HAP-1 (cell line): Measurements from ENCODE around the gene UBTF.
A peak's percentile ranks its signal among the peaks of the same experiment; 100 is the strongest.

Experiments
- DNase-seq, 2 experiments: peaks; one replicate each; pipeline ENCODE4 v3.0.0-alpha.2; 2016 to 2020; ENCODE audit warnings: low spot score in 2 of 2
- H3K27me3 ChIP-seq: fragments of 250-450 bp; sonication (Bioruptor Pico); 2 replicates; pipeline ENCODE4 v1.5.1; 2020; ENCODE audit warnings: low read depth, mild to moderate bottlenecking, moderate library complexity
- H3K36me3 ChIP-seq: fragments of 250-450 bp; sonication (Bioruptor Pico); replicated peaks from 2 replicates; pipeline ENCODE4 v1.5.1; 2020; ENCODE audit warnings: mild to moderate bottlenecking
- H3K4me1 ChIP-seq: fragments of 250-450 bp; sonication (Bioruptor Pico); 2 replicates; pipeline ENCODE4 v1.5.1; 2020; ENCODE audit warnings: mild to moderate bottlenecking
- H3K4me3 ChIP-seq: fragments of 250-450 bp; sonication (Bioruptor Pico); 2 replicates; pipeline ENCODE4 v1.5.1; 2020; ENCODE audit warnings: mild to moderate bottlenecking, moderate library complexity
- H3K9me3 ChIP-seq: fragments of 250-450 bp; sonication (Bioruptor Pico); 2 replicates; pipeline ENCODE4 v1.5.1; 2020; ENCODE audit warnings: mild to moderate bottlenecking, moderate library complexity
- in situ Hi-C: fragments of 300-500 bp; cut with MboI; formaldehyde crosslinking; loops from 3 replicates; pipeline ENCODE4 v1.14.3; 2020; ENCODE audit warnings: low sequenced_read_pairs, inconsistent platforms, mixed read lengths

UBTF gene

DNA sequence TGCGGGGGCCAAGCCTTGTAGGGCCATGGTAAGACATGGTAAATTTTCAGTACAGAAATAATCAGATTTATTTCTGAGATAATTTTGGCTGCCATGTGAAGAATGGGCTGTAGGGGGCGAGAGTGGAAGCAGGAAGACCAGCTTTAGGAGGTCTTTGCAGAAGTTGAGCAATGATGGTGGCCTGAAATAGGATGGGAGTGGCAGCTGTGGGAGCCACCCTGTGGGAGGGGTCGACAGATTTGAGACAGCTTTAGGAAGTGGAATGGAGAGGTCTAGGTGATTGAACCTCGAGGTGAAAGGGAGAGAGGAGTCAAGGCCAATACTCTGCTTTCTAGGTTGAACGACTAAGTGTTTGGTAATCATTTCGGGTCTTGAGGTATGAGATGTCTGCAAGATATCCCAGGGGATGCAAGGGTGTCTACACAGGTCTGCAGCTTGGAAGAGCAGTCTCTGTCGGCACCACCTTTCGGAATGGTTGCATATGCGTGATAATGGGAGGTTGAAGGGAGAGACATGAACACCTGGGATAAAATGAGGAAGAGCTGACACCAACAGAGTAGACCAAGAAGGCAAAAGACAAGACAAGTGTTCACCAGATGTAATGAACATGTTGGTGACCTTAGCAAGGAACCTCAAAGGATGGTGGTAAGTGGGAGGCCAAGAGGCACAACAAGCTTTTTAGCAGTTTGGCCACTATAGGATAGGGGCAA is 15.6 kb downstream of the UBTF start:
- Histone ChIP-seq H3K4me3 (no peak overlapping the region), H3K4me1 (peaks cover 6% of the 10 kb centered on the region; the same call in 1 of the 2 replicates), H3K36me3 (peaks cover 17% of the 10 kb centered on the region), H3K27me3 (no peaks in the 10 kb centered on the region), H3K9me3 (no peaks in the 10 kb centered on the region)
- in situ Hi-C loops = no loop called here
- peak; percentile 63 to 80 for DNase-seq

DNA sequence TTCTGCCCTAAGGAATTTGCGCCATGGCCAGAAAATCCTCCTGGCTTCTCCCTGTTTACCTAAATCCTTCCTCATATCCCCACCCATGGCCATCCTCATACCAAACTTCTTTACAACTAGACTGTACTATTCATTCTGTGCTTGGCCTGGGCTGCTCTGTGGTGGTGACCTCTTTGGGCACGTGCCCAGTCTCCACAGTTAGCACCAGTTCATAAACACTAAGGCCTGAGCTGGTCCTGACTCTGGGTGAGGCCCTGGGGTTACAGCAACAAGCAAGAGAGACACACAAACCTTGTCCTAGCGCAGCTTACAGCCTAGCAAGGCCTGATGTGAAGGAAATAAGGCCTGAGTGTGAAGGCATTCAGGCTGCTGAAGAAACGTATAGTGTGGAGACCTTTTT is 16.7 kb downstream of the UBTF start:
- H3K36me3 ChIP-seq = peaks cover 8% of the 10 kb centered on the region
- DNase-seq = no peak
- no peaks in the 10 kb centered on the region for H3K9me3 ChIP-seq
- H3K4me1 ChIP-seq = peaks cover 12% of the 10 kb centered on the region
- in situ Hi-C loops = no loop called here
- H3K4me3 ChIP-seq = no peak overlapping the region
- H3K27me3 ChIP-seq = no peaks in the 10 kb centered on the region

DNA sequence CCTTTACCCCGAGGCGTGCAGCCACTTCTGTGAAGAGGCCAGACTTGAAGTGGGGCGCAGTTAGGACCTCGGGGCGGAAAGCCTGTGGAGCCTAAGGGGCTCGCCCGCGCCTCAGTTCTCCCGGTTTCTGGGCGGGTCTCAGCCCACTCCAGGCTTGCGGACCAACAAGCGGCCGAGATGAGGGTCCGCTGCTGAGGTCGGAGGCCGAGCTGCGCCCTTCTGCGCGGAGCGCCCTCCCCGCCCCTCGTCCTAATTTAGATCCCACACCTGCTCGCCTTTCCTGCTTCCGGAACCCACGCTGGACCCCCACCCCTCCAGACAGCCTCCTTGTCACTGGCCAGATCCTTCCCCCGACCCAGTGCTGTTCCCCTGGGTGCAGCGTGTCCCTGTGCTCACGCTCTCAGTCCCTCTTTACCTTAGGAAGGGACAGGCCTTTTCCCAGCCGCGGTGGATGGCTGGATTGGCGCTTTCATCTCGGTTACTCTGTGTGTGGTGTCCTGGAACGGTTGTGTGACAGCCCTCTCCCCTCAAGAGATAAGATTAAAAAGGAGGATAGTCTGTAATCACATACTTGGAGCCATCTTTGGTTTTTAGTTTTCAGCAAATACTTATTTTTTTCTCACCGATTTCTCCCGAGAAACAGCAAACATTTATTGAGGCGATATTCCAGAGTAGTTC is 18.9 kb downstream of the UBTF start:
- no peak for DNase-seq
- H3K4me1 ChIP-seq = peaks cover 12% of the 10 kb centered on the region
- peaks cover 14% of the 10 kb centered on the region for H3K36me3 ChIP-seq
- H3K9me3 ChIP-seq = no peaks in the 10 kb centered on the region
- H3K27me3 ChIP-seq = no peaks in the 10 kb centered on the region
- peak overlapping the region; percentile 75 for H3K4me3 ChIP-seq
- in situ Hi-C loops = no loop called here

DNA sequence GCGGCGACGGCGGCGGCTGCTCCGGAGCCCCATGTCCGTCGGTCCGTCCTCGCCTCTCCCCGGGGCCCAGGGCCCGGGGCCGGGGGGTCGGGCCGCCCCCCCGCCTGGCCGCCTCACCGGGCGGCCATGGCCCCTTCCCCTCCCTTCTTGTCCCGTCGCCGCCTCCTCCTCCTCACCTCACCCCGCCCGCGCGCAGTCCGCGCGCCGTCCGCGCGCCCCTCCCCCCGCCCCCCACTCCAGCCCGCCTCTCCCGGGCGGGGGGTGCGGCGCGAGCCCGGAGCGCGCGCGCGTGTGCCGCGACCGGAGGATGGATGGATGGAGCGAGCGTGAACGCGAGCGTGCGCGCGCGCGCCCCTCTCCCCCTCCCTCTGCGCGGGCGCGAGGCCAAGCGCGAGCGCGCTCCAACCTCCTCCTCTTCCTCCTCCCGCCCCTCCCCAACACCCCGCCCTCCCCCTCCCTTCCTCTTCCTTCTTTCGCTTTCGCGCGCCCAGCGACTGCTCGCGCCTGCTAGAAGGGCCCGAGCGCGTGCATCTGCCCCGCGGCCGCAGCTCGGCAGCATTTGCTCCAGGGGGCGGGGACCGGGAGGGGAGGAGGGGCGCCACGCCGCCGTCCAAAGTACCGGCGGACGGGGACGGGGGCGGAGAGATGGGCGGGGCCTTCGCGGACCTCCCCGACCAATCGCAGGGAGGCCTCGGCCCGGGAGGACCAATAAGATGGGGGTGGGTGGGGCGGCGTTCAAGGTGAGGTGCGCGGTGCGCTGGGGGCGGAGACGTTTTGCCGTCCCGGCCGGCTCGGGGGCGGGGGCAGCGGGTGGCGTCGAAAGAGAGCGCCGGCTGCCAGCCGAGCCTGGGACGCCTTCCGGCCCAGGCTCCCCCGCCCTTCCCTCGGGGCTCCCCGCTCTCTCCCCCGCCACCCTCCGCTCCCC is 19.7 kb downstream of the UBTF start, which contains the start of gene ATXN7L3:
TSS of gene ATXN7L3 (minus strand) at position 332 of the 925 bp plus-strand sequence. CDS start 1,814 bp downstream, outside the sequence.
- H3K4me1 ChIP-seq = peaks cover 12% of the 10 kb centered on the region
- H3K27me3 ChIP-seq = no peaks in the 10 kb centered on the region
- H3K4me3 ChIP-seq = peak within 1 kb of the TSS; percentile 75
- peaks cover 22% of the 10 kb centered on the region for H3K36me3 ChIP-seq
- peak; percentile 98 to 100 for DNase-seq
- in situ Hi-C loops = no loop called here
- no peaks in the 10 kb centered on the region for H3K9me3 ChIP-seq

DNA sequence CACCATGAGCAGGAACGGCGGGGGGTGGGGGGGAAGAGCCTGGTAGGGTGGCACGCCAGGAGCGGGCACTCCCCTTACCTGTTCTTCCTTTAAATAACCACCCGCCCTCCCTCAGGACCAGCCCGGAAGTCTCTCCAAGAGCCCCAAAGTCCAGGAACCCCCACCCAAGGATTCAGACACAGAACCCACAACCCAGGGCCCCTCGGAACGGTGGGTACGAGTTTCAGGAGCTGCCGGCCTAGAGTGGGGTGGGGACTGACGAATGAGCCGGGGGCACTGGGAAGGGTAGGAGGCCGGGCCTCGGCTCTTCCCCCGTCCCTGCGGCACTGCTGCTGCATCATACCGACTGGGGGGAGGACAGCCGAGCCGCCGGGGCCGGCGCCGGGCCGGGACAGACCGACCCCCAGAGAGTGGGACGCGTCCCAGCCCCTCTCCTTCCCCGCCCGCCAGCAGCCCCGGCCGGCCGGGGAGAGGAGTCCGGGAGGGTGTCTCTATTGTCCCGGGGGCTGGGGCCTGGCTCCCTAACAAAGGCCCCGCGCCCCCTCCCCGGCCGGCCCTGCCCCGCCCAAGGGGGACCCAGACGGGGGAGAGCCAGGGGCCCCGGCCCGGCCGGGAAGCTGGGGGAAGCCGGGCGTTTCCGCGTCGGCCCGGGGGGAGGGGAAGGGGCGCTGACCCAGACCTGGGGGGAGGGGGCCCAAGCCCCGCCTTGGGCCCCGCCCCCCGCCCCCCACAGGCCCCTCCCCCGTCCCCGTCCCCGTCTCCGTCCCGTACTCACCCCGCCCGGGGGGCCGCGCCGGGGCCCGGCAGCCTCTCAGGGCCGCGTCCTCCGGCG is 20.5 kb downstream of the UBTF start:
- in situ Hi-C loops = no loop called here
- DNase-seq = peak; percentile 39 to 73
- H3K4me1 ChIP-seq = peaks cover 12% of the 10 kb centered on the region
- peaks cover 31% of the 10 kb centered on the region for H3K36me3 ChIP-seq
- H3K27me3 ChIP-seq = no peaks in the 10 kb centered on the region
- H3K9me3 ChIP-seq = no peaks in the 10 kb centered on the region
- peak overlapping the region; percentile 75 for H3K4me3 ChIP-seq

DNA sequence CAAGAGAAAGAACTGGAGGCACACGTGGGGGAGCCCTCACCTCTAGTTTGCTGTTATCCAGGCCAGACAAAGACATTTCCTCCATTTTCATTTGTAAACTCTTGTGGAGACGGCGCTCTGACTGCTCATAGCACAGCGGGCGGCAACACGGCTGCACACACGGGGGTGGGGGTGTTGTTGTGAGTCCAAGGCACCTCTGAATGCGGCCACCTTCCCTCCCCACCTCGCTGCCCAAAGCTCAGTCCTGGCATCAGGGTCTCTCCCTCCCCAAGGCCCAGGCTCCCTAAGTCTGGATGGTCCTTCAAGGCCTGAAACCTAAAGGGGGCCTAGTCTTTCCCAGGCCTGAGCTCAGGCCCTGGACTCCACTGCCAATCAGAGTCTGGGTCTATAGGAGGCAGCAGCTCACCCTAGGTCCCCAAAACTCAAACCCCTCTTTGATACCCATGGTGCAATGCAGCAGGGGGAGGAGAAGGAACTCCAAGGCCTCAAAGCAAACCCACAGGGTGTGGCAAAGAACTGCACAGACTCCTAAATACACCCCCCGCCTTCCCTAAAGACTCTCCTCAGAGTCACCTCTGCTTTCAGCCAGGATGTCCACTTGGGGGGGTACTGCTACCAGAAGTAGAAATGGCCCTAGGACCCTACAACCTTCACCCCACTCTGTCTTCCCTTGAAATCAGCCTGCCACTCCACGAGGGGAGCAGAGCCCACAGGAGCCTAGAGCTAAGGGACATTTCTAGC is 21.3 kb downstream of the UBTF start:
- no peaks in the 10 kb centered on the region for H3K9me3 ChIP-seq
- H3K36me3 ChIP-seq = peaks cover 34% of the 10 kb centered on the region
- H3K27me3 ChIP-seq = no peaks in the 10 kb centered on the region
- no peak for DNase-seq
- in situ Hi-C loops = no loop called here
- peaks cover 12% of the 10 kb centered on the region for H3K4me1 ChIP-seq
- H3K4me3 ChIP-seq = peak overlapping the region; percentile 75

DNA sequence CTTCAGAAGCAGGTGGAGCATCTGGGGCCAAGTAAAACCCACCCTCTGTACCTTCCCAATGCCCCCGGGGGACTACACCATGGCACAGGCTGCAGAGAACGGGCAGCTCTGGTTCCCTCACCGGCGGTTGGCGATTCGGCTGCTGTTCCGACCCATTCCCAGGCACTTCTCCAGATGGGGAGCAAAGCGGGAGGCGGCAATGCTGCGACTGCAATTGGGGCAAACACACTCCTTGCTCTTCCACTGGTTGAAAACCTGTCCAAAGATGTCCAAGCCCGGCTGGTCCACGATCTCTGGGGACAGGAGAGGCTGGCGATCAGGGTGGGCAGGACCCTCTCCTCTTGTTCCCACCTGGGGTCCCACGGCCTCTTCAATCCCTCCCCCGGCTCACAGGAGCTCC is 22.4 kb downstream of the UBTF start:
- no peaks in the 10 kb centered on the region for H3K27me3 ChIP-seq
- peaks cover 39% of the 10 kb centered on the region for H3K36me3 ChIP-seq
- no peak overlapping the region for H3K4me3 ChIP-seq
- peaks cover 12% of the 10 kb centered on the region for H3K4me1 ChIP-seq
- DNase-seq = no peak
- in situ Hi-C loops = no loop called here
- no peaks in the 10 kb centered on the region for H3K9me3 ChIP-seq

DNA sequence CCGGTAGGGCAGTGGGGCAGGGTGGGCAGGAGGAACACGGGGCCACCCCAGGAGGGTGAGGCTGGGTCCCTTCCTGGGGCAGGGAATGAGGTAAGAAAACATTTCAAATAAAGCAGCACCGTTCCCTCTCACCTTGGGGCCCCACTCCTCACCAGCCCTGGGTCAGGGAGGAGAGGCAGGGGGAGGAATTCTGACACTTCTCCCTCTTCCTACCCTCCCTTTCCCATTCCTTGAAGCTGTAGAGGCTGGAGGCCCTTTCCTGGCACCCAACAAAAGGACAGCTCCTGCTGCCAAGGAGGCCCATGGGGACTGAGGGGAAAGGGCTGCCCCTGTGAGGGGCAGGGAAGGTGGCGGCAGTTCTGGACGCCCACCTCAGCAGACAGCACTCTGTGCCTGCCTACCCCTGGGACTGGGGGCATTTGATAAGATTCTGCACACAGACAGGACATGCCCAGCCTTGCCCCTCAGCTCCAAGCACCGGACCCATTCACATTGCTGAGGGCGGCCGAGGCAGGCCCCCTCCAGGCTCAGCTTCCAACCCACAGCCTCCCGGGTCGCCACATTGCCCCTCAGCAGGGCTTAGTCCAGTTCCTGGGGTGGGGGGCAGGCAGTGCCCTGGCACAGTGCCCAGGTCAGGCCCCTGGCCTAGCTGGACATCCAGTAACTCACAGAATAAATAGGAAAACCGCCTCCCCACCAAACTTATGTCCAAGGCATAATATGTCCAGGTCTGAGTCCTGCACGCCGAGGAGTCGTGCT is 26.0 kb downstream of the UBTF start:
- no peak for DNase-seq
- Histone ChIP-seq H3K9me3 (no peaks in the 10 kb centered on the region), H3K4me1 (peaks cover 6% of the 10 kb centered on the region), H3K27me3 (no peaks in the 10 kb centered on the region), H3K4me3 (no peak overlapping the region), H3K36me3 (peaks cover 55% of the 10 kb centered on the region)
- in situ Hi-C loops = no loop called here

DNA sequence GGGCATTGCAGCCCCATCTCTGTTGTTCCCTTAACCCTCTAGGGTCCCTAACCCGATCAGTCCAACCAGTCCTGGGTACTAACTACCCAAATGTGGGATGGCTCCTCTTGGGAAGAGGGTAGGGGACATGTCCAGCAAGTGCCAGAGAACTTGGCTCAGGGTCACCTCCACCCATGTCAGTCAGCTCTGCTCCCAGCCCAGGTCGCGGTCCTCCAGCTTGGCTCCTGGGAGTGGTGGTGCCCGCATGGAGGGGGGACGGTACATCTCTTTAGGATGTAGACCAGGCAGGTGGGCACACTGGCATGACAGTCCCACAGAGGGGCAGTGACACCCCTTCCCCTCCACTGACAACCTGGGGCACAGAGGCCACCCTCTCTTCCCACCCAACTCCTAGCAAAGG is 26.7 kb downstream of the UBTF start:
- no peak for DNase-seq
- Histone ChIP-seq H3K4me3 (no peak overlapping the region), H3K36me3 (peaks cover 55% of the 10 kb centered on the region)

DNA sequence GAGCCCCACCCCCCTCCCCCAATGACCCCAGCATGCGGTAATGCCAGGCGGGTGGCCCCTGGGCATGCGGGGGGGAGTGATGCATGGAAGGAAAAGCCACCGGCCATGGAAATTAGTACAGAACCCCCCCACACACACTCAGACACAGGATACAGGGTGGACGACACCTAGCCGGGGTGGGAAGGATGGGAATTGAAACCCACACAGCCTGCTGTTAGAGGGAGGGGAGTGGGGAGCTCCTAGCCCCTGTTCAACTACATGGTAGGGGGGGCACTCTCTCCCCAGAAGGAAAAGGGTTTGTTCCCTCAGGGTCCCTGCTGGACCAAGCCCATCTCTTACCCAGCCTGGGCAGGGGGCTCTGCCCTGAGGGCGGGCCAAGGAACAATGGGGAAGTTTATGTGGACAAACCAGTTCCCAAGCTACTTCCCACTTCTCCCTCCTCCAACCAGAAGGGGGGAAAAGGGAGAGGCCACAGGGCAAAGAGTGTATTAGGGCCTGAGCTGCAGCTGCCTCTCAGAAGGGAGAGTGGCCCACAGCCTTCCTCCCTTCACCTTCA is 27.5 kb downstream of the UBTF start:
- no peaks in the 10 kb centered on the region for H3K27me3 ChIP-seq
- in situ Hi-C loops = no loop called here
- H3K4me3 ChIP-seq = no peak overlapping the region
- H3K36me3 ChIP-seq = peaks cover 48% of the 10 kb centered on the region
- DNase-seq = no peak
- no peaks in the 10 kb centered on the region for H3K9me3 ChIP-seq
- H3K4me1 ChIP-seq = peaks cover 6% of the 10 kb centered on the region

More for the DNA sequence above, 26.7 kb downstream of the UBTF start:
- Histone ChIP-seq H3K27me3 (no peaks in the 10 kb centered on the region), H3K4me1 (peaks cover 3% of the 10 kb centered on the region), H3K9me3 (no peaks in the 10 kb centered on the region)
- in situ Hi-C loops = no loop called here

DNA sequence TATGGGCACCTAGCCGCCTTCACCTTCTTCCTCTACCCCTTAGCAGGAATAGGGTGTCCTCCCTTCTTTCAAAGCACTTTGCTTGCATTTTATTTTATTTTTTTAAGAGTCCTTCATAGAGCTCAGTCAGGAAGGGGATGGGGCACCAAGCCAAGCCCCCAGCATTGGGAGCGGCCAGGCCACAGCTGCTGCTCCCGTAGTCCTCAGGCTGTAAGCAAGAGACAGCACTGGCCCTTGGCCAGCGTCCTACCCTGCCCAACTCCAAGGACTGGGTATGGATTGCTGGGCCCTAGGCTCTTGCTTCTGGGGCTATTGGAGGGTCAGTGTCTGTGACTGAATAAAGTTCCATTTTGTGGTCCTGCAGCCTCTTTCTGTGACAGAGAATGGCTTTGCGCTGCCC is 28.1 kb downstream of the UBTF start:
- Histone ChIP-seq H3K4me1 (peaks cover 6% of the 10 kb centered on the region), H3K9me3 (no peaks in the 10 kb centered on the region), H3K36me3 (peaks cover 45% of the 10 kb centered on the region), H3K27me3 (no peaks in the 10 kb centered on the region), H3K4me3 (no peak overlapping the region)
- no peak for DNase-seq
- in situ Hi-C loops = no loop called here

DNA sequence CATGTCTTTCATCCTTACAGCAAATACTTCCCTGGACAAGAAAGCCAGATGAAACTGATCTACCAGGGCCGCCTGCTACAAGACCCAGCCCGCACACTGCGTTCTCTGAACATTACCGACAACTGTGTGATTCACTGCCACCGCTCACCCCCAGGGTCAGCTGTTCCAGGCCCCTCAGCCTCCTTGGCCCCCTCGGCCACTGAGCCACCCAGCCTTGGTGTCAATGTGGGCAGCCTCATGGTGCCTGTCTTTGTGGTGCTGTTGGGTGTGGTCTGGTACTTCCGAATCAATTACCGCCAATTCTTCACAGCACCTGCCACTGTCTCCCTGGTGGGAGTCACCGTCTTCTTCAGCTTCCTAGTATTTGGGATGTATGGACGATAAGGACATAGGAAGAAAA is 29.0 kb downstream of the UBTF start:
- Histone ChIP-seq H3K9me3 (no peaks in the 10 kb centered on the region), H3K36me3 (peaks cover 40% of the 10 kb centered on the region), H3K4me1 (peaks cover 6% of the 10 kb centered on the region), H3K27me3 (no peaks in the 10 kb centered on the region), H3K4me3 (no peak overlapping the region)
- in situ Hi-C loops = no loop called here
- no peak for DNase-seq
